Measurements from ENCODE around the gene TMEM125. TPM values are rescaled to one million over a fixed set of nuclear protein-coding genes. Genes with fewer than 3 reads are reported as not detected.
A peak's percentile ranks its signal among the peaks of the same experiment; 100 is the strongest.

TMEM125 gene
- total RNA-seq, 2 experiments from 2014 or later: 0.12 TPM; not detected in 1

GRCh38 chr1:43235040-43235439, 34.7 kb upstream of the TMEM125 start:
- CTCF ChIA-PET: no interaction called here

GRCh38 chr1:43235451-43236121, 34.2 kb upstream of the TMEM125 start:
- intact Hi-C loops (cut with micrococcal nuclease): no loop called here
- CTCF ChIA-PET: interaction anchor here (4.2 kb wide), 1 partner anchor 8 kb away, joined by 16 read pairs; no protein-coding TSS in a partner anchor
- POLR2A ChIA-PET: no interaction called here

More at GRCh38 chr1:43235040-43235439, 34.7 kb upstream of the TMEM125 start:
- H3K27ac Mint-ChIP-seq: no peak overlapping the region
- POLR2A ChIA-PET: no interaction called here
- intact Hi-C loops (cut with micrococcal nuclease): no loop called here
- H3K4me3 Mint-ChIP-seq: no peak overlapping the region
- H3K4me1 Mint-ChIP-seq (ENCODE audit: low read depth): no peaks in the 10 kb centered on the region
- no peaks in the 10 kb centered on the region for H3K9me3 Mint-ChIP-seq
- no peaks in the 10 kb centered on the region for H3K36me3 Mint-ChIP-seq
- H3K27me3 Mint-ChIP-seq: no peaks in the 10 kb centered on the region
- no peak for DNase-seq

GRCh38 chr1:43237121-43237520, 32.7 kb upstream of the TMEM125 start:
- no peak for DNase-seq
- no peak overlapping the region for H3K27ac Mint-ChIP-seq
- no peaks in the 10 kb centered on the region for H3K9me3 Mint-ChIP-seq
- ChIA-PET POLR2A (no interaction called here), CTCF (interaction anchor here (0.6 to 4.2 kb wide), 4 partner anchors 10 to 177 kb away, joined by 3 to 16 read pairs (median 8); partner anchors contain the start of gene ELOVL1)
- no peaks in the 10 kb centered on the region for H3K36me3 Mint-ChIP-seq
- H3K27me3 Mint-ChIP-seq: peaks cover 1% of the 10 kb centered on the region
- H3K4me1 Mint-ChIP-seq (ENCODE audit: low read depth): no peaks in the 10 kb centered on the region
- intact Hi-C loops (cut with micrococcal nuclease): no loop called here
- H3K4me3 Mint-ChIP-seq: no peak overlapping the region

More at GRCh38 chr1:43235451-43236121, 34.2 kb upstream of the TMEM125 start:
- Mint-ChIP-seq H3K36me3 (no peaks in the 10 kb centered on the region), H3K27ac (no peak overlapping the region), H3K4me3 (no peak overlapping the region), H3K27me3 (peaks cover under 1% of the 10 kb centered on the region), H3K9me3 (no peaks in the 10 kb centered on the region), H3K4me1 (ENCODE audit: low read depth) (no peaks in the 10 kb centered on the region)
- no peak for DNase-seq

GRCh38 chr1:43238085-43238484, 31.7 kb upstream of the TMEM125 start:
- Mint-ChIP-seq H3K4me3 (no peak overlapping the region), H3K27me3 (peaks cover 1% of the 10 kb centered on the region), H3K36me3 (no peaks in the 10 kb centered on the region), H3K9me3 (no peaks in the 10 kb centered on the region), H3K27ac (no peak overlapping the region), H3K4me1 (ENCODE audit: low read depth) (no peaks in the 10 kb centered on the region)
- DNase-seq: peak; percentile 53
- intact Hi-C loops (cut with micrococcal nuclease): loop anchor here (1.0 kb wide), 2 partner anchors 120 to 176 kb away; partner anchors contain the start of gene CDC20
- CTCF ChIA-PET: interaction anchor here (3.1 to 4.2 kb wide), 2 partner anchors 11 to 176 kb away, joined by 13 to 16 read pairs; no protein-coding TSS in a partner anchor
- POLR2A ChIA-PET: no interaction called here

- CTCF ChIA-PET: interaction anchor here (0.8 to 4.2 kb wide), 3 partner anchors 12 to 175 kb away, joined by 3 to 16 read pairs (median 13); no protein-coding TSS in a partner anchor
- H3K4me3 Mint-ChIP-seq: no peak overlapping the region
- H3K9me3 Mint-ChIP-seq: no peaks in the 10 kb centered on the region
- POLR2A ChIA-PET: no interaction called here
- no peak overlapping the region for H3K27ac Mint-ChIP-seq
- peaks cover 1% of the 10 kb centered on the region for H3K27me3 Mint-ChIP-seq
- no peak for DNase-seq
- H3K36me3 Mint-ChIP-seq: no peaks in the 10 kb centered on the region
- intact Hi-C loops (cut with micrococcal nuclease): loop anchor here (1.0 kb wide), 2 partner anchors 119 to 175 kb away; partner anchors contain the start of gene CDC20
- no peaks in the 10 kb centered on the region for H3K4me1 Mint-ChIP-seq (ENCODE audit: low read depth)
Measured at GRCh38 chr1:43238991-43239469, 30.8 kb upstream of the TMEM125 start.

GRCh38 chr1:43239484-43239883, 30.3 kb upstream of the TMEM125 start:
- POLR2A ChIA-PET: no interaction called here
- no peak for DNase-seq
- Mint-ChIP-seq H3K4me3 (no peak overlapping the region), H3K9me3 (no peaks in the 10 kb centered on the region), H3K36me3 (no peaks in the 10 kb centered on the region), H3K27ac (no peak overlapping the region), H3K27me3 (peaks cover 1% of the 10 kb centered on the region), H3K4me1 (ENCODE audit: low read depth) (no peaks in the 10 kb centered on the region)
- intact Hi-C loops (cut with micrococcal nuclease): no loop called here
- CTCF ChIA-PET: interaction anchor here (0.8 to 4.2 kb wide), 3 partner anchors 12 to 175 kb away, joined by 3 to 16 read pairs (median 13); no protein-coding TSS in a partner anchor

GRCh38 chr1:43241413-43241836, 28.4 kb upstream of the TMEM125 start:
- Mint-ChIP-seq H3K27ac (no peak overlapping the region), H3K4me3 (no peak overlapping the region), H3K36me3 (no peaks in the 10 kb centered on the region), H3K9me3 (no peaks in the 10 kb centered on the region), H3K27me3 (peaks cover 1% of the 10 kb centered on the region), H3K4me1 (ENCODE audit: low read depth) (no peaks in the 10 kb centered on the region)
- DNase-seq: no peak
- ChIA-PET POLR2A (no interaction called here), CTCF (no interaction called here)
- intact Hi-C loops (cut with micrococcal nuclease): no loop called here

GRCh38 chr1:43243299-43243698, 26.5 kb upstream of the TMEM125 start:
- ChIA-PET POLR2A (no interaction called here), CTCF (interaction anchor here (1.2 to 1.7 kb wide), 2 partner anchors 16 to 171 kb away, joined by 3 to 5 read pairs; no protein-coding TSS in a partner anchor)
- Mint-ChIP-seq H3K36me3 (no peaks in the 10 kb centered on the region), H3K4me1 (ENCODE audit: low read depth) (no peaks in the 10 kb centered on the region), H3K27me3 (peaks cover 4% of the 10 kb centered on the region), H3K9me3 (peaks cover 4% of the 10 kb centered on the region), H3K27ac (no peak overlapping the region), H3K4me3 (no peak overlapping the region)
- intact Hi-C loops (cut with micrococcal nuclease): no loop called here
- no peak for DNase-seq

GRCh38 chr1:43246466-43247213, 23.1 kb upstream of the TMEM125 start:
- intact Hi-C loops (cut with micrococcal nuclease): no loop called here
- H3K9me3 Mint-ChIP-seq: peaks cover 4% of the 10 kb centered on the region
- CTCF ChIA-PET: interaction anchor here (0.7 to 1.3 kb wide), 2 partner anchors 106 to 168 kb away, joined by 3 to 4 read pairs; no protein-coding TSS in a partner anchor
- POLR2A ChIA-PET: no interaction called here
- no peak overlapping the region for H3K27ac Mint-ChIP-seq
- no peak overlapping the region for H3K4me3 Mint-ChIP-seq
- H3K4me1 Mint-ChIP-seq (ENCODE audit: low read depth): no peaks in the 10 kb centered on the region
- DNase-seq: no peak
- no peaks in the 10 kb centered on the region for H3K36me3 Mint-ChIP-seq
- H3K27me3 Mint-ChIP-seq: peaks cover 8% of the 10 kb centered on the region

GRCh38 chr1:43247256-43247921, 22.4 kb upstream of the TMEM125 start:
- ChIA-PET CTCF (no interaction called here), POLR2A (no interaction called here)
- H3K36me3 Mint-ChIP-seq: no peaks in the 10 kb centered on the region
- H3K9me3 Mint-ChIP-seq: peaks cover 4% of the 10 kb centered on the region
- no peak for DNase-seq
- intact Hi-C loops (cut with micrococcal nuclease): no loop called here
- H3K4me3 Mint-ChIP-seq: no peak overlapping the region
- peaks cover 8% of the 10 kb centered on the region for H3K27me3 Mint-ChIP-seq
- no peaks in the 10 kb centered on the region for H3K4me1 Mint-ChIP-seq (ENCODE audit: low read depth)
- no peak overlapping the region for H3K27ac Mint-ChIP-seq

GRCh38 chr1:43250351-43250761, 19.4 kb upstream of the TMEM125 start:
- H3K27ac Mint-ChIP-seq: no peak overlapping the region
- H3K36me3 Mint-ChIP-seq: no peaks in the 10 kb centered on the region
- H3K4me1 Mint-ChIP-seq (ENCODE audit: low read depth): no peaks in the 10 kb centered on the region
- H3K4me3 Mint-ChIP-seq: no peak overlapping the region
- DNase-seq: no peak
- H3K9me3 Mint-ChIP-seq: peaks cover 4% of the 10 kb centered on the region
- POLR2A ChIA-PET: no interaction called here
- CTCF ChIA-PET: interaction anchor here (0.7 kb wide), 1 partner anchor 164 kb away, joined by 3 read pairs; no protein-coding TSS in a partner anchor
- intact Hi-C loops (cut with micrococcal nuclease): no loop called here
- H3K27me3 Mint-ChIP-seq: peaks cover 8% of the 10 kb centered on the region

GRCh38 chr1:43251024-43251423, 18.8 kb upstream of the TMEM125 start:
- POLR2A ChIA-PET: no interaction called here
- H3K27me3 Mint-ChIP-seq: peaks cover 9% of the 10 kb centered on the region
- peaks cover 4% of the 10 kb centered on the region for H3K9me3 Mint-ChIP-seq
- DNase-seq: no peak
- CTCF ChIA-PET: no interaction called here
- H3K27ac Mint-ChIP-seq: no peak overlapping the region
- intact Hi-C loops (cut with micrococcal nuclease): no loop called here
- no peak overlapping the region for H3K4me3 Mint-ChIP-seq
- no peaks in the 10 kb centered on the region for H3K36me3 Mint-ChIP-seq
- H3K4me1 Mint-ChIP-seq (ENCODE audit: low read depth): no peaks in the 10 kb centered on the region

All from activated CD4-positive, alpha-beta memory T cell treated with anti-CD3 and anti-CD28 coated beads for 36 hours (primary cell).